ENCODE data around the gene PSAP.

GRCh38 chr10:71829896-71830295 is 21.2 kb downstream of the PSAP start:
- TF ChIP-seq CTCF (IDR thresholded peaks at IDR 0.05 in 8 of 11, conservative IDR thresholded peaks at IDR 0.05 in 3 of 11) (no peak), POLR2AphosphoS5 (IDR thresholded peaks at IDR 0.05) (peak in 1 of 3 donors; percentile 15), POLR2A (IDR thresholded peaks at IDR 0.05) (no peak)

All from spleen (tissue), 7 donors.